Central memory CD8-positive, alpha-beta T cell (primary cell): Measurements from ENCODE around the gene PGM1.
A peak's percentile ranks its signal among the peaks of the same experiment; 100 is the strongest.

Experiments
- ATAC-seq: fragments of 150-1000 bp; cut with Tn5 transposase; replicated peaks from 2 replicates; pipeline ENCODE4 v1.10.0; 2022; ENCODE audit warnings: mild to moderate bottlenecking, moderate FRiP score, moderate number of reproducible peaks; ENCODE audit not compliant: poor library complexity, severe bottlenecking; ENCODE audit errors: extremely low read depth
- DNase-seq, 2 donors: peaks; one replicate each; pipeline ENCODE4 v3.0.0; 2021; ENCODE audit warnings: low spot score in 2 of 2
- H3K27ac Mint-ChIP-seq: one replicate; pipeline ENCODE4 v1.8.0; 2022; ENCODE audit warnings: low read depth, mild to moderate bottlenecking, moderate library complexity, mixed read lengths
- H3K27me3 Mint-ChIP-seq: one replicate; pipeline ENCODE4 v1.8.0; 2022; ENCODE audit warnings: mixed read lengths
- H3K36me3 Mint-ChIP-seq: one replicate; pipeline ENCODE4 v1.8.0; 2022; ENCODE audit warnings: mild to moderate bottlenecking, moderate library complexity, mixed read lengths; ENCODE audit not compliant: insufficient read depth
- H3K4me1 Mint-ChIP-seq: one replicate; pipeline ENCODE4 v1.8.0; 2022; ENCODE audit warnings: mixed read lengths
- H3K4me3 Mint-ChIP-seq: one replicate; pipeline ENCODE4 v1.8.0; 2022; ENCODE audit warnings: mild to moderate bottlenecking, moderate library complexity, mixed read lengths
- H3K9me3 Mint-ChIP-seq: one replicate; pipeline ENCODE4 v1.8.0; 2022; ENCODE audit warnings: mixed read lengths

The PGM1 gene

GRCh38 chr1:63640633-63641567 is 47.7 kb downstream of the PGM1 start:
- DNase-seq, result no peak
- H3K27ac Mint-ChIP-seq, result no peak overlapping the region
- no peaks in the 10 kb centered on the region for H3K4me1 Mint-ChIP-seq
- no peaks in the 10 kb centered on the region for H3K9me3 Mint-ChIP-seq
- peaks cover 18% of the 10 kb centered on the region for H3K36me3 Mint-ChIP-seq
- no peak overlapping the region for H3K4me3 Mint-ChIP-seq
- H3K27me3 Mint-ChIP-seq, result no peaks in the 10 kb centered on the region
- ATAC-seq, result no peak

- no peaks in the 10 kb centered on the region for H3K4me1 Mint-ChIP-seq
- H3K27me3 Mint-ChIP-seq, result no peaks in the 10 kb centered on the region
- H3K27ac Mint-ChIP-seq, result no peak overlapping the region
- H3K36me3 Mint-ChIP-seq, result peaks cover 18% of the 10 kb centered on the region
- ATAC-seq, result no peak
- no peak for DNase-seq
- no peak overlapping the region for H3K4me3 Mint-ChIP-seq
- no peaks in the 10 kb centered on the region for H3K9me3 Mint-ChIP-seq
Measured at GRCh38 chr1:63641615-63642014, 48.4 kb downstream of the PGM1 start.

GRCh38 chr1:63642901-63643300 is 49.7 kb downstream of the PGM1 start:
- no peaks in the 10 kb centered on the region for H3K4me1 Mint-ChIP-seq
- no peak overlapping the region for H3K4me3 Mint-ChIP-seq
- H3K36me3 Mint-ChIP-seq, result peaks cover 14% of the 10 kb centered on the region
- H3K27ac Mint-ChIP-seq, result no peak overlapping the region
- DNase-seq (no peak), ATAC-seq (no peak)
- H3K27me3 Mint-ChIP-seq, result no peaks in the 10 kb centered on the region
- H3K9me3 Mint-ChIP-seq, result no peaks in the 10 kb centered on the region

- Mint-ChIP-seq H3K9me3 (no peaks in the 10 kb centered on the region), H3K27ac (no peak overlapping the region), H3K4me3 (no peak overlapping the region), H3K36me3 (peaks cover 11% of the 10 kb centered on the region), H3K4me1 (no peaks in the 10 kb centered on the region), H3K27me3 (no peaks in the 10 kb centered on the region)
- no peak for ATAC-seq
- no peak for DNase-seq
Measured at GRCh38 chr1:63643517-63643916, 50.3 kb downstream of the PGM1 start.

- no peaks in the 10 kb centered on the region for H3K27me3 Mint-ChIP-seq
- no peak overlapping the region for H3K27ac Mint-ChIP-seq
- DNase-seq, result no peak
- ATAC-seq, result no peak
- H3K4me3 Mint-ChIP-seq, result no peak overlapping the region
- peaks cover 11% of the 10 kb centered on the region for H3K36me3 Mint-ChIP-seq
- H3K4me1 Mint-ChIP-seq, result no peaks in the 10 kb centered on the region
- H3K9me3 Mint-ChIP-seq, result no peaks in the 10 kb centered on the region
Measured at GRCh38 chr1:63643926-63644325, 50.7 kb downstream of the PGM1 start.

- ATAC-seq, result no peak
- H3K4me3 Mint-ChIP-seq, result no peak overlapping the region
- DNase-seq, result no peak
- H3K36me3 Mint-ChIP-seq, result peaks cover 7% of the 10 kb centered on the region
- no peaks in the 10 kb centered on the region for H3K4me1 Mint-ChIP-seq
- H3K27ac Mint-ChIP-seq, result no peak overlapping the region
- H3K27me3 Mint-ChIP-seq, result no peaks in the 10 kb centered on the region
- no peaks in the 10 kb centered on the region for H3K9me3 Mint-ChIP-seq
Measured at GRCh38 chr1:63645317-63645716, 52.1 kb downstream of the PGM1 start.

GRCh38 chr1:63648689-63649088 is 55.5 kb downstream of the PGM1 start:
- Mint-ChIP-seq H3K4me3 (no peak overlapping the region), H3K9me3 (no peaks in the 10 kb centered on the region), H3K4me1 (peaks cover 5% of the 10 kb centered on the region), H3K27ac (no peak overlapping the region), H3K36me3 (peaks cover 16% of the 10 kb centered on the region), H3K27me3 (no peaks in the 10 kb centered on the region)
- DNase-seq (no peak), ATAC-seq (no peak)

GRCh38 chr1:63651161-63651701 is 58.0 kb downstream of the PGM1 start:
- no peaks in the 10 kb centered on the region for H3K9me3 Mint-ChIP-seq
- H3K4me3 Mint-ChIP-seq, result no peak overlapping the region
- no peak overlapping the region for H3K27ac Mint-ChIP-seq
- peaks cover 5% of the 10 kb centered on the region for H3K4me1 Mint-ChIP-seq
- peak; percentile 70 for ATAC-seq
- DNase-seq, result no peak
- H3K36me3 Mint-ChIP-seq, result peaks cover 25% of the 10 kb centered on the region
- no peaks in the 10 kb centered on the region for H3K27me3 Mint-ChIP-seq

GRCh38 chr1:63653976-63654375 is 60.8 kb downstream of the PGM1 start:
- DNase-seq (no peak), ATAC-seq (no peak)
- Mint-ChIP-seq H3K27me3 (no peaks in the 10 kb centered on the region), H3K4me1 (peaks cover 8% of the 10 kb centered on the region), H3K36me3 (peaks cover 26% of the 10 kb centered on the region), H3K4me3 (no peak overlapping the region), H3K27ac (no peak overlapping the region), H3K9me3 (no peaks in the 10 kb centered on the region)

- DNase-seq (no peak), ATAC-seq (no peak)
- Mint-ChIP-seq H3K4me1 (peaks cover 6% of the 10 kb centered on the region), H3K27me3 (no peaks in the 10 kb centered on the region), H3K9me3 (no peaks in the 10 kb centered on the region), H3K4me3 (no peak overlapping the region), H3K27ac (no peak overlapping the region), H3K36me3 (peaks cover 10% of the 10 kb centered on the region)
Measured at GRCh38 chr1:63659448-63659847, 66.2 kb downstream of the PGM1 start.

- H3K4me3 Mint-ChIP-seq, result no peak overlapping the region
- ATAC-seq, result no peak
Measured at GRCh38 chr1:63662056-63662836, 69.0 kb downstream of the PGM1 start.

GRCh38 chr1:63662841-63663240 is 69.6 kb downstream of the PGM1 start:
- Mint-ChIP-seq H3K4me3 (no peak overlapping the region), H3K36me3 (no peaks in the 10 kb centered on the region), H3K9me3 (no peaks in the 10 kb centered on the region), H3K27ac (no peak overlapping the region), H3K27me3 (no peaks in the 10 kb centered on the region), H3K4me1 (peaks cover 6% of the 10 kb centered on the region)
- DNase-seq (no peak), ATAC-seq (no peak)

More at GRCh38 chr1:63662056-63662836, 69.0 kb downstream of the PGM1 start:
- Mint-ChIP-seq H3K4me1 (peaks cover 6% of the 10 kb centered on the region), H3K36me3 (peaks cover 2% of the 10 kb centered on the region), H3K27me3 (no peaks in the 10 kb centered on the region), H3K9me3 (no peaks in the 10 kb centered on the region), H3K27ac (no peak overlapping the region)
- DNase-seq, result no peak
